SK-N-SH treated with all-trans-retinoic acid at 6 μM for 48 hours (cell line): Measurements from ENCODE around the gene C18orf63.
"Not testable (repeated sequence)": the region's sequence is repeated elsewhere in the genome, so short reads cannot be mapped to it uniquely, and the experiment has no call there.

ENCODE experiments used
- ATAC-seq: fragments of 200-7000 bp; cut with Tn5 transposase; 3 replicates; pipeline ENCODE4 v1.9.1; 2020; ENCODE audit warnings: mild to moderate bottlenecking, moderate library complexity
- ARNTL ChIP-seq: fragments of 450-650 bp; formaldehyde crosslinking; IDR thresholded peaks from 2 replicates; pipeline ENCODE4 v1.5.0; 2020; ENCODE audit warnings: low read depth, mild to moderate bottlenecking, moderate library complexity, borderline replicate concordance
- BACH2 ChIP-seq: fragments of 250-450 bp; sonication (Bioruptor Pico); IDR thresholded peaks from 2 replicates; pipeline ENCODE4 v1.9.0; 2021; ENCODE audit warnings: mild to moderate bottlenecking, borderline replicate concordance
- CREB5 ChIP-seq: fragments of 250-450 bp; sonication (Bioruptor Pico); IDR thresholded peaks from 2 replicates; pipeline ENCODE4 v1.5.1; 2020; ENCODE audit warnings: low read depth, mild to moderate bottlenecking, moderate library complexity
- CSDC2 ChIP-seq: fragments of 250-450 bp; sonication (Bioruptor Pico); IDR thresholded peaks from 2 replicates; pipeline ENCODE4 v1.5.0; 2020; ENCODE audit warnings: mild to moderate bottlenecking, moderate library complexity
- ESRRG ChIP-seq: fragments of 250-450 bp; sonication (Bioruptor Pico); IDR thresholded peaks from 2 replicates; pipeline ENCODE4 v1.6.1; 2021; ENCODE audit warnings: mild to moderate bottlenecking
- GLIS3 ChIP-seq: fragments of 250-450 bp; sonication (Bioruptor Pico); IDR thresholded peaks from 2 replicates; pipeline ENCODE4 v1.5.0; 2020; ENCODE audit warnings: mild to moderate bottlenecking, moderate library complexity
- ISL1 ChIP-seq: fragments of 250-450 bp; sonication (Bioruptor Pico); IDR thresholded peaks from 2 replicates; pipeline ENCODE4 v2.1.2; 2022; ENCODE audit warnings: mild to moderate bottlenecking, moderate library complexity
- OSR1 ChIP-seq: fragments of 250-450 bp; sonication (Bioruptor Pico); IDR thresholded peaks from 2 replicates; pipeline ENCODE4 v1.8.0; 2022; ENCODE audit warnings: moderate library complexity, mild to moderate bottlenecking, inconsistent platforms
- POU6F1 ChIP-seq: fragments of 250-450 bp; sonication (Bioruptor Pico); IDR thresholded peaks from 2 replicates; pipeline ENCODE4 v1.8.0; 2021; ENCODE audit warnings: low read depth, mild to moderate bottlenecking, moderate library complexity, borderline replicate concordance
- PPARA ChIP-seq: fragments of 250-450 bp; sonication (Bioruptor Pico); IDR thresholded peaks from 2 replicates; pipeline ENCODE4 v1.5.0; 2020; ENCODE audit warnings: mild to moderate bottlenecking, borderline replicate concordance
- RARB ChIP-seq: fragments of 250-450 bp; sonication (Bioruptor Pico); IDR thresholded peaks from 2 replicates; pipeline ENCODE4 v1.8.0; 2021; ENCODE audit warnings: mild to moderate bottlenecking, moderate library complexity
- SNAI2 ChIP-seq: fragments of 250-450 bp; sonication (Bioruptor Pico); IDR thresholded peaks from 2 replicates; pipeline ENCODE4 v1.5.0; 2020; ENCODE audit warnings: mild to moderate bottlenecking, moderate library complexity
- TCF4 ChIP-seq: fragments of 250-450 bp; sonication (Bioruptor Pico); IDR thresholded peaks from 2 replicates; pipeline ENCODE4 v1.8.0; 2021; ENCODE audit warnings: mild to moderate bottlenecking, moderate library complexity, borderline replicate concordance
- TOX ChIP-seq: fragments of 250-450 bp; sonication (Bioruptor Pico); IDR thresholded peaks from 2 replicates; pipeline ENCODE4 v1.8.0; 2021; ENCODE audit warnings: mild to moderate bottlenecking, moderate library complexity, borderline replicate concordance
- ZFP3 ChIP-seq: fragments of 250-450 bp; sonication (Bioruptor Pico); IDR thresholded peaks from 2 replicates; pipeline ENCODE4 v1.5.0; 2020; ENCODE audit warnings: mild to moderate bottlenecking, moderate library complexity
- ZFP30 ChIP-seq: fragments of 450-650 bp; formaldehyde crosslinking; IDR thresholded peaks from 2 replicates; pipeline ENCODE4 v1.5.0; 2022; ENCODE audit warnings: mild to moderate bottlenecking, moderate library complexity
- ZNF565 ChIP-seq: fragments of 450-650 bp; formaldehyde crosslinking; conservative IDR thresholded peaks from 2 replicates; pipeline ENCODE4 v1.5.0; 2020; ENCODE audit warnings: low read depth, mild to moderate bottlenecking, moderate library complexity
- ZNF8 ChIP-seq: fragments of 450-650 bp; formaldehyde crosslinking; IDR thresholded peaks from 2 replicates; pipeline ENCODE4 v1.5.0; 2020; ENCODE audit warnings: mild to moderate bottlenecking, moderate library complexity
- TF ChIP-seq, protein P1 (sequence below): fragments of 250-450 bp; sonication (Bioruptor Pico); IDR thresholded peaks from 2 replicates; pipeline ENCODE4 v1.5.0; 2020; ENCODE audit warnings: mild to moderate bottlenecking, moderate library complexity
- TF ChIP-seq, protein P2 (sequence below): fragments of 250-450 bp; sonication (Bioruptor Pico); IDR thresholded peaks from 2 replicates; pipeline ENCODE4 v1.8.0; 2020; ENCODE audit warnings: mild to moderate bottlenecking, moderate library complexity, borderline replicate concordance
- TF ChIP-seq, protein P3 (sequence below): fragments of 250-450 bp; sonication (Bioruptor Pico); IDR thresholded peaks from 2 replicates; pipeline ENCODE4 v1.5.1; 2021; ENCODE audit warnings: mild to moderate bottlenecking, moderate library complexity

The C18orf63 gene

GRCh38 chr18:74326231-74326630, 10.6 kb downstream of the C18orf63 start:
- TF ChIP-seq RARB (CRISPR knock-in tag) (no peak), TCF4 (CRISPR knock-in tag) (no peak), ESRRG (CRISPR knock-in tag) (no peak), ZNF565 (no peak), TOX (CRISPR knock-in tag) (no peak), SNAI2 (CRISPR knock-in tag) (no peak), PPARA (CRISPR knock-in tag) (no peak), ZNF8 (CRISPR knock-in tag) (no peak), POU6F1 (no peak), ISL1 (CRISPR knock-in tag) (no peak)
- TF ChIP-seq, protein P1, sequence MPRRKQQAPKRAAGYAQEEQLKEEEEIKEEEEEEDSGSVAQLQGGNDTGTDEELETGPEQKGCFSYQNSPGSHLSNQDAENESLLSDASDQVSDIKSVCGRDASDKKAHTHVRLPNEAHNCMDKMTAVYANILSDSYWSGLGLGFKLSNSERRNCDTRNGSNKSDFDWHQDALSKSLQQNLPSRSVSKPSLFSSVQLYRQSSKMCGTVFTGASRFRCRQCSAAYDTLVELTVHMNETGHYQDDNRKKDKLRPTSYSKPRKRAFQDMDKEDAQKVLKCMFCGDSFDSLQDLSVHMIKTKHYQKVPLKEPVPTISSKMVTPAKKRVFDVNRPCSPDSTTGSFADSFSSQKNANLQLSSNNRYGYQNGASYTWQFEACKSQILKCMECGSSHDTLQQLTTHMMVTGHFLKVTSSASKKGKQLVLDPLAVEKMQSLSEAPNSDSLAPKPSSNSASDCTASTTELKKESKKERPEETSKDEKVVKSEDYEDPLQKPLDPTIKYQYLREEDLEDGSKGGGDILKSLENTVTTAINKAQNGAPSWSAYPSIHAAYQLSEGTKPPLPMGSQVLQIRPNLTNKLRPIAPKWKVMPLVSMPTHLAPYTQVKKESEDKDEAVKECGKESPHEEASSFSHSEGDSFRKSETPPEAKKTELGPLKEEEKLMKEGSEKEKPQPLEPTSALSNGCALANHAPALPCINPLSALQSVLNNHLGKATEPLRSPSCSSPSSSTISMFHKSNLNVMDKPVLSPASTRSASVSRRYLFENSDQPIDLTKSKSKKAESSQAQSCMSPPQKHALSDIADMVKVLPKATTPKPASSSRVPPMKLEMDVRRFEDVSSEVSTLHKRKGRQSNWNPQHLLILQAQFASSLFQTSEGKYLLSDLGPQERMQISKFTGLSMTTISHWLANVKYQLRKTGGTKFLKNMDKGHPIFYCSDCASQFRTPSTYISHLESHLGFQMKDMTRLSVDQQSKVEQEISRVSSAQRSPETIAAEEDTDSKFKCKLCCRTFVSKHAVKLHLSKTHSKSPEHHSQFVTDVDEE (CRISPR knock-in tag) = no peak
- TF ChIP-seq, protein P2, sequence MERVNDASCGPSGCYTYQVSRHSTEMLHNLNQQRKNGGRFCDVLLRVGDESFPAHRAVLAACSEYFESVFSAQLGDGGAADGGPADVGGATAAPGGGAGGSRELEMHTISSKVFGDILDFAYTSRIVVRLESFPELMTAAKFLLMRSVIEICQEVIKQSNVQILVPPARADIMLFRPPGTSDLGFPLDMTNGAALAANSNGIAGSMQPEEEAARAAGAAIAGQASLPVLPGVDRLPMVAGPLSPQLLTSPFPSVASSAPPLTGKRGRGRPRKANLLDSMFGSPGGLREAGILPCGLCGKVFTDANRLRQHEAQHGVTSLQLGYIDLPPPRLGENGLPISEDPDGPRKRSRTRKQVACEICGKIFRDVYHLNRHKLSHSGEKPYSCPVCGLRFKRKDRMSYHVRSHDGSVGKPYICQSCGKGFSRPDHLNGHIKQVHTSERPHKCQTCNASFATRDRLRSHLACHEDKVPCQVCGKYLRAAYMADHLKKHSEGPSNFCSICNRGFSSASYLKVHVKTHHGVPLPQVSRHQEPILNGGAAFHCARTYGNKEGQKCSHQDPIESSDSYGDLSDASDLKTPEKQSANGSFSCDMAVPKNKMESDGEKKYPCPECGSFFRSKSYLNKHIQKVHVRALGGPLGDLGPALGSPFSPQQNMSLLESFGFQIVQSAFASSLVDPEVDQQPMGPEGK (CRISPR knock-in tag) = no peak
- TF ChIP-seq, protein P3, sequence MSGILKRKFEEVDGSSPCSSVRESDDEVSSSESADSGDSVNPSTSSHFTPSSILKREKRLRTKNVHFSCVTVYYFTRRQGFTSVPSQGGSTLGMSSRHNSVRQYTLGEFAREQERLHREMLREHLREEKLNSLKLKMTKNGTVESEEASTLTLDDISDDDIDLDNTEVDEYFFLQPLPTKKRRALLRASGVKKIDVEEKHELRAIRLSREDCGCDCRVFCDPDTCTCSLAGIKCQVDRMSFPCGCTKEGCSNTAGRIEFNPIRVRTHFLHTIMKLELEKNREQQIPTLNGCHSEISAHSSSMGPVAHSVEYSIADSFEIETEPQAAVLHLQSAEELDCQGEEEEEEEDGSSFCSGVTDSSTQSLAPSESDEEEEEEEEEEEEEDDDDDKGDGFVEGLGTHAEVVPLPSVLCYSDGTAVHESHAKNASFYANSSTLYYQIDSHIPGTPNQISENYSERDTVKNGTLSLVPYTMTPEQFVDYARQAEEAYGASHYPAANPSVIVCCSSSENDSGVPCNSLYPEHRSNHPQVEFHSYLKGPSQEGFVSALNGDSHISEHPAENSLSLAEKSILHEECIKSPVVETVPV (CRISPR knock-in tag) = no peak
- ATAC-seq = no peak

- ATAC-seq = not testable (repeated sequence)
Observed at GRCh38 chr18:74326791-74327190, 11.2 kb downstream of the C18orf63 start.

DNA sequence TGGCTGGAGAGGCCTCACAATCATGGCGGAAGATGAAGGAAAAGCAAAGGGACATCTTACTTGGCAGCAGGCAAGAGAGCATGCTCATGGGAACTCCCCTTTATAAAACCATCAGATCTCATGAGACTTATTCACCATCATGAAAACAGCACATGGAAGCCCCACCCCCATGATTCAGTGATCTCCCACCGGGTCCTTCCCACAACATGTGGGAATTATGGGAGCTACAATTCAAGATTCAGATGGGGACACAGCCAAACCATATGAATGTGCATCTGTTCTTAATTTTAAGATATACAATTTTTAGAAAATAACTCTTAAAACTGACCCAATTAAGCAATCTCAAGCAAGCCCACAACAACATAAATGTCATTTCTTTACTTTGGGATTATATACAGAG, 12.6 kb downstream of the C18orf63 start:
- TF ChIP-seq TOX (CRISPR knock-in tag) = no peak
- TF ChIP-seq, all 23 proteins: peak for 0
- no peak for ATAC-seq

GRCh38 chr18:74329688-74330205, 14.1 kb downstream of the C18orf63 start:
- ATAC-seq = no peak
- TF ChIP-seq, protein P2 (CRISPR knock-in tag) = no peak
- TF ChIP-seq CREB5 (CRISPR knock-in tag) (no peak), GLIS3 (CRISPR knock-in tag) (no peak), ARNTL (CRISPR knock-in tag) (no peak), OSR1 (no peak), ZNF8 (CRISPR knock-in tag) (no peak), CSDC2 (no peak), ZNF565 (no peak), TCF4 (CRISPR knock-in tag) (no peak), ZFP30 (no peak), BACH2 (CRISPR knock-in tag) (no peak), ESRRG (CRISPR knock-in tag) (no peak), RARB (CRISPR knock-in tag) (no peak), TOX (CRISPR knock-in tag) (no peak), ISL1 (CRISPR knock-in tag) (no peak), ZFP3 (no peak)
- TF ChIP-seq, protein P1 (CRISPR knock-in tag) = no peak
- TF ChIP-seq, all 23 proteins: peak for 0
